Pons (tissue), 1 donor: ENCODE measurements around the gene ATRNL1.

Source experiments
- DNase-seq: peaks from one replicate; pipeline ENCODE4 v3.0.0-alpha.2; 2016; ENCODE audit warnings: low spot score

ATRNL1 gene, protein sequence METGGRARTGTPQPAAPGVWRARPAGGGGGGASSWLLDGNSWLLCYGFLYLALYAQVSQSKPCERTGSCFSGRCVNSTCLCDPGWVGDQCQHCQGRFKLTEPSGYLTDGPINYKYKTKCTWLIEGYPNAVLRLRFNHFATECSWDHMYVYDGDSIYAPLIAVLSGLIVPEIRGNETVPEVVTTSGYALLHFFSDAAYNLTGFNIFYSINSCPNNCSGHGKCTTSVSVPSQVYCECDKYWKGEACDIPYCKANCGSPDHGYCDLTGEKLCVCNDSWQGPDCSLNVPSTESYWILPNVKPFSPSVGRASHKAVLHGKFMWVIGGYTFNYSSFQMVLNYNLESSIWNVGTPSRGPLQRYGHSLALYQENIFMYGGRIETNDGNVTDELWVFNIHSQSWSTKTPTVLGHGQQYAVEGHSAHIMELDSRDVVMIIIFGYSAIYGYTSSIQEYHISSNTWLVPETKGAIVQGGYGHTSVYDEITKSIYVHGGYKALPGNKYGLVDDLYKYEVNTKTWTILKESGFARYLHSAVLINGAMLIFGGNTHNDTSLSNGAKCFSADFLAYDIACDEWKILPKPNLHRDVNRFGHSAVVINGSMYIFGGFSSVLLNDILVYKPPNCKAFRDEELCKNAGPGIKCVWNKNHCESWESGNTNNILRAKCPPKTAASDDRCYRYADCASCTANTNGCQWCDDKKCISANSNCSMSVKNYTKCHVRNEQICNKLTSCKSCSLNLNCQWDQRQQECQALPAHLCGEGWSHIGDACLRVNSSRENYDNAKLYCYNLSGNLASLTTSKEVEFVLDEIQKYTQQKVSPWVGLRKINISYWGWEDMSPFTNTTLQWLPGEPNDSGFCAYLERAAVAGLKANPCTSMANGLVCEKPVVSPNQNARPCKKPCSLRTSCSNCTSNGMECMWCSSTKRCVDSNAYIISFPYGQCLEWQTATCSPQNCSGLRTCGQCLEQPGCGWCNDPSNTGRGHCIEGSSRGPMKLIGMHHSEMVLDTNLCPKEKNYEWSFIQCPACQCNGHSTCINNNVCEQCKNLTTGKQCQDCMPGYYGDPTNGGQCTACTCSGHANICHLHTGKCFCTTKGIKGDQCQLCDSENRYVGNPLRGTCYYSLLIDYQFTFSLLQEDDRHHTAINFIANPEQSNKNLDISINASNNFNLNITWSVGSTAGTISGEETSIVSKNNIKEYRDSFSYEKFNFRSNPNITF (N-terminal part only)

DNA sequence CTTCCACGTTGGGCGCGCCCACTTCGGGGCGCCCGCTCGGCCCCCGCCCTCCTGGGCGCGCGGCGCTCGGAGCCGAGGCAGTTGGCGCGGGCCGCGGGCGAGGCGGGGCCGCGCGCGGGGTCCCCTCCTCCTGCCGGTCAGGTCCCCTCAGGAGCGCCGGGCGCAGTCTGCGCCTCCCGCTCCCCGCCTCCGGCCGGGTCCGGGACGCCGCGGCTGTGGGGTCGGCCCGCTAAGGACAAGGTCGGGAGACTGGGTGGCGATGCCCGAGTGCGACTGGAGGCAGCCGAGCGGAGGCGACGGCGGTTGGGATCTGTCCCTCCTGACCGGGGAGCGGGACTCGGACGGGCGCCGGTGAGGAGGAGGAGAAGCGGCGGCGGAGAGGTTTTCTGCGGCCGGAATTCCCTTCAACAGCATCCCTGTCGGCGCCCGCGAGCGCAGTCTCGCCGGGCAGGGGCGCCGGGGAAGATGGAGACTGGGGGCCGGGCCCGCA is at the start of gene ATRNL1:
ATRNL1 (plus strand) TSS at position 80 of the 490 bp plus-strand sequence; CDS start at position 466, 386 bp downstream.
- no peak for DNase-seq

DNA sequence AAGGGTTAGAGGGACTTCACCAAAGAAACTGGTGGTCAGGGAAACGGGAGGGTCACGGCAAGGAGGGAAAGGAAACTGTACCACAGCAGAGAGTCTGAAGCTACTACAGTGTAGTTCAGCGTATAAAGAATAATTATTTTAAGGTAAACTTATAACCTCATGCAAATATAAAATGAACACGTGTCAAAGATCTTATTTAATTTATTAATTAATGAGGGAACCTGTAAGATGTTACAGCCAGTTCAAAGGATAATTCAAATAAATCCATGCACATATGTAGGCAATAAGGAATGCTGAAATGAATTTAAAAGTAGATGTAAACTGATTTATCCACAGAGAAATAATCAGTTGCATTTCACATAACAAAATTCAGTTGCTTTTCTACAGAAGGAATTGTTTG is 49.4 kb upstream of the ATRNL1 start:
- no peak for DNase-seq

DNA sequence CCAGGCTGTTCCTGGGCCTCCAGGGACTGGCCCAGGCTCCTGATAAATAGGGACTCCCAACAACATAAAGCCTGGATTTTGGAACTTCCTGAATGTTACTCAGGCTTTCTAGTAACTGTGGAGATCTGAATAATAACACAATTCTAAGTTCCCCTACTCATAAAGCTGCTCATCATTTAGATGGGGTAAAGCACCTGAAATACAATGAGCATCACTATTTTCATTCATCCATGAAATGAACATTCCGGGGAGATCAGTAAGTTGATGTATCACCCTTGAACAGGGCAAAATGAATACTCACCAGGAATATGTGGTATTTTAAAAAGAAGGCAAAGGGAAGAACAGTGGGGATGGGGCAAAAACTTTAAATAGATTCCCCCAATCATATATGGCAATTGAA is 48.3 kb upstream of the ATRNL1 start:
- DNase-seq = no peak

DNA sequence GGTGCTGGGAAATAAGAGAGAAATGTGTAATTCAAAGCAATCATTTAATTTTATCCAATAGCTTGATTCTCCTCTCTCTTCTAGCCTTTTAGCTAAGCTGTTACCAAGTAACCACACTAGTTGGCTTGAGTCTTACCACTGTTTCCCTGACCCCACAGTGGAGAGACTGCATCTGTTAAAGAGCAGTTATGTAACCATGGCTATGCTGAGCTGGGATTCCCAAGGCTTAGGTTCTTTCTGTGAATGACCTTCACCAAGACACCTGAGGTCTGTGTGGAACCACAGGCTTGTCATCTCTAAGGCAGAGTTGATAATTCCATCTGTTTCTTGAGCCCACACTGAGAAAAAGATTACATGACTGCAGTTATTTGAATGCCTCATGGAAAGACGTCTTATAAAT is 47.7 kb upstream of the ATRNL1 start:
- peak; percentile 17 for DNase-seq

DNA sequence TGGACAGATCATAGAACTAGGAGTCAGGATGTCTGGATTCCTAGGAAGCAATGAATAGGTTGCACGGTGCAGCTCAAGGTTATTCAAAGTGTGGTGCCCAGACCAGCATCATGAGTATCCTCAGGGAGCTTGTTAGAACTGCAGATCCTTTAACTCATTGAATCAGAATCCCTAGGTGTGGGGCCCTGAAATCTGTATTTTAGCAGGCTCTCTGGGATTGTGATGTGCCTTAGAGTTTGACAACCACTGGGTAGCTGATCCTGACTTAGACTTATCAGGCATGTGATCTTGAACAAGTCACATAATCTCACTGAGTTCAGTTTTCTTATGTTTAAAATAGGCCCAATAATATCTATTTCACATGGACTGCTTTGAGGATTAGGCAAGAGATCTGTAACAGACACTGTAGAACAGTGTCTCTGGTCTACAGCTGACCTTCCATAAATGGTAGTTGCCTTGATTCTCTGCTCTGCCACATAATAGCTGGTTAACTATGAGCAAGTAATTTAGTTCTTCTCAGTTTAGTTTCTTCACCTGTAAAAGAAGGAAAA is 46.4 kb upstream of the ATRNL1 start:
- DNase-seq = no peak

DNA sequence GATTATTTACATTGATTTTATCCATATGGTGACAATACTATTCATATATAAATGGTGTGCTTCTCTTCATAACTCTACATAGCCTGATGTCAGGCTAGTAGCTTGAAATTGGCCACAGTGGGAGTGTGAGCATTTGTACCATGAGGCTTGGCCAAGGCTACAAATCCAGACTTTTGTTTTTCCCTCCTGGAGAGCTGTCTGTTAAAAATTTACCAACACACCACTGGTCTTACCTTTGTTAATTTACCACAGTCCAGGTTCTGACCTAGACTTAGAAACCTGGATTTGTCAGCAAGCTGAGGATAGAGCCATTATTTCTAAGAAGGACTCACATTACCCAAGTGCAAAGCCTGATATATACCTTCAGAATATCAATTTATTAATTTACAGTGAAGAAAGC is 45.5 kb upstream of the ATRNL1 start:
- no peak for DNase-seq

DNA sequence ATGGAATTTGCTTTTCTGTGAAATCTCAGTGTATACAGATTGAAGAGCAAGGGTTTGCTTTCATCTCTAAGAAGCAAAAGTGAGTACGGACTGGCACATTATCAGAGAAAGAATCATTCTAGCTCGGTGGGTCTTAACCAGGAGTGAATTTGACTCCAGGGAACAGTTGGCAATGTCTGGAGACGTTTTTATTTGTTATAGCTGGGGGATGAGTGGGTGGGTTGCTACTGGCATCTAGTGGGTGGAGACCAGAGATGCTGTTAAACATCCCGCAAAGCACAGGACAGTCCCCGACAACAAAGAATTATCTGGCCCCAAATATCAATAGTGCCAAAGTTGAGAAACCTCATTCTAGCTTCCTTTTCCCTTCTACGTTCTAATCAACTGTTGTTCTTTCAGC is 43.8 kb upstream of the ATRNL1 start:
- DNase-seq = no peak

DNA sequence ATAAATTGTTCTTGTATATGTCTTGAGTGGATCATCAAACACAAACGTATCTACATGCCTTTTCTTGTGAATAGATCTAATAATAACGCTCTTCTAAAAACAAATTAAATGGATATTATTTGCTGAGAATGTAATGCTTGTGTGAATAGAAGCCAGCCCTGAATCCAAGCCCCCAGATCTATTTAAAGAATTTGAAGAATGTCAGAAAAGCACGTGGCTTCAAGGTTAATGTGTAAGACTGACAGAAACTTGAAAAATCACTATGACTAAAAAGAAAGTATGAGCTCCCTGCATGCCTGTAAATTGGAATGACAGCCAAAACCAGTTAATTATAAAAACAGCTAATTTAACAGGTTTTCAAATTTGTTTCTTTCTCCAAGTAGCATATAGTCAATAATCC is 43.2 kb upstream of the ATRNL1 start:
- no peak for DNase-seq

DNA sequence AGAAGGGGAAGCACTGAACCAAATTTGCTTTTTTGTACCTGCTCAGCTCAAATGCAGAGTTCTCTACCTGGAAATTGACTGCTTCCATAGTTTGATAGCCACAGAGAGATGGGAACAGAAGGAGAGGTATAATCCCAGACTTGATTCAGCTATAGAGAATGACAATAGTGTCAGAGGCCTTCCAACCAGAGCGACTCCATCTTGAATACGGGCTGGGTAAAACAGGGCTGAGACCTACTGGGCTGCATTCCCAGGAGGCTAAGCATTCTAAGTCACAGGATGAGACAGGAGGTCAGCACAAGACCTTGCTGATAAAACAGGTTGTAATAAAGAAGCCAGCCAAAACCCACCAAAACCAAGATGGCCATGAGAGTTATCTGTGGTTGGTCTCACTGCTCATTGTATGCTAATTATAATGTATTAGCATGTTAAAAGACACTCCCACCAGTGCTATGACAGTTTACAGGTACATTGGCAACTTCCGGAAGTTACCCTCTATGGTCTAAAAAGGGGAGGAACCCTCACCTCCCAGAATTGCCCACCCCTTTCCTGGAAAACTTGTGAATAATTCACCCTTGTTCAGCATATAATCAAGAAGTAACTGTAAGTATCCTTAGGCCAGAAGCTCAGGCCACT is 42.7 kb upstream of the ATRNL1 start:
- DNase-seq = no peak

DNA sequence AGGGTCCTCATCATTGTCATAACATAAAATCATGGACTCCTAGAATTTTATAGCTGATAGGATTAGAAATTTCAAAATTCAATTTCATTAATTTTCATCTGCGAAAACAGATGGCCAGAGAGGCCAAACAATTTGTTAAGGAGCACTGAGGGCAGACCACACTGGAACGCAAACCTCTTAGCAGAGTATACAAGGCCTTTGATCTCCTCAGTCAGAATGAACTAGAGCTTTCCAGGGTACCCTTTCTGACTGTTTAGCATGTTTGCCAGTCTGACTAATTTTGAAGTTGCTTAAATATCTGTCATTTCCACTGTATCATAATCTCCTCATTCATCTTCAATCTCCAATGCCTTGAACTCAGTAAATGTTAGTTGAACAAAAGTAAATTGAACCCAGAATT is 41.9 kb upstream of the ATRNL1 start:
- no peak for DNase-seq

DNA sequence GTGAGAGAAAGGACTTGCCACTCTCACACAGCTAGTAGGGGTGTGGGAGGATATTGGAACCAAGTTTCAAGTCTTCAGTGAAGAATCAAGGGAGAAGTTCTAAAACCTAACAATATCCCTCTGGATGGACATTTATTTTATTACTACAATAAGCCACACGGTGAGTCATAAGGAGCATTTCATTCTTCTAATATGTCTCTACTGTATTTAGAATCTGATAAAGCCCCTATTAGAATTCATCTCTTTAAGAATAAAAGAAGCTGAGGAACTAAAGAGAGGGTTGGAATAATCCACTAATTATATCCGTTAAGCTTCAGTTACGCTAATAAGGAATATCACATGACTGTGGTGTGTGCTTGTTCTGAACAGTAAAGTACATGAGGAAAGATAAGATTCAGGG is 40.9 kb upstream of the ATRNL1 start:
- DNase-seq = no peak

DNA sequence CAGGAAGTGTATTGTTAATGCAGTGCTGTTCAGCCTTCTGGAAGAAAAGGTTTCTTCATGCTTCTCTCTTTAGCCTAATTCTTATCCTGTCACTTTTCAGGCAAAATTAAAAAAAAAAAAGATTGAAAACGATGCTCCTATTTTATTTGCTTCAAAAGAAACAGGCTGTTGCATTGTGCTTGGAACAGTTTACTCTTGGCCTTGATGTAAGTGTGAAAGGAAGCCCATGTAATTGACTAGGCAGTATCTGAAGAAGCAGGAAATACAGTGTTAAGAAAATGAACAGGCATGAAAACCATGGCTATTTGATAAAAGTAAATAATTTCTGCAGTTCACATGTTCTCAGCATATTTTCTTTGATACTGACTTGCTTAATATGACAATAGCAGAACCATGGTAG is 40.4 kb upstream of the ATRNL1 start:
- no peak for DNase-seq

DNA sequence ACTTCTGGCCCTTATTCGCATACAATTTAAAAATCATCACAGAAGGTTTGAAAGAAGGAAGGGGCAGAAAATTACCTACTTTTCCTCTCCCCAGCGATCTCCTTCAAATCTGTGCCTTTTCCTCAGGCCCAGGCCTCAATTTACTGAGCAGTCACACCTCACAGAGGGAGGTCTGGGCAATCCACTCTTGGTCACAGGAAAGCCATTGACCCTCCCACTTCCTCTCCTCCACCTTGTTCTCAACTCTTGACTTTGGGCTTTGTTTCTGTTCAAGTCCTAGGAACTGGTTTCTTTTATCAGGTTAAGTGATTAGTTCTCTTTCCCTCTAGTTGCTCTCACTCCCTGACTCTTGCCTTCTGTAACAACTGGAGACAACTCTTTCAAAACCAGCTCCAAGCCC is 37.0 kb upstream of the ATRNL1 start:
- DNase-seq = no peak

DNA sequence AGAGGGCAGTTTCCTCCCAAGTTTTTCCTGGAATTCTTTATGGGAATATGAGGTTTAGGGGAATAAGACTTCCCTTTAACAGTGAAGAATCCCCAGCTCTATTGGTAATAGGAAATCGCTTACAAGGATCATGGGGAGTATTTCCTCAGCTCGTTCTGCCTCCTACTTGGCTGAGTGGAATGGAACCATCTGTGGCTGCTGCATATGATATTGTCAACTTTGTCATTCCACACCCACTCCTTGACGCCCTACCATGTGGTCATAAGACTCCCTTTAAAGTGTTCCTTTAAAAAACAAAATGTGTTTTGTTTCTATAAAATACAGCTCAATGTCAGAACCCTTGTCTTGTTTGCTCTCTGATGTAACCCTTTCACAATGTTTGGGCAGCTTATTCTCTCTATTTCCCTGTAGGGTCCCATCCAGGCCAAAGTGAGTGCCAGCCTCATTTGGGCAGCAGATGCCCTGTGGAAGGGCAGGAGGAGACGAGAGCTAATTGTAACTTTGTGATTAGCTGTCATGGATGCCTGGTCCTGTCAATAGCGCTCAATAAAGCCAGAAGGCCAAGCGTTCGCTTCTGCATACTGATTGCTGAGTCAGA is 33.8 kb upstream of the ATRNL1 start:
- DNase-seq = no peak

DNA sequence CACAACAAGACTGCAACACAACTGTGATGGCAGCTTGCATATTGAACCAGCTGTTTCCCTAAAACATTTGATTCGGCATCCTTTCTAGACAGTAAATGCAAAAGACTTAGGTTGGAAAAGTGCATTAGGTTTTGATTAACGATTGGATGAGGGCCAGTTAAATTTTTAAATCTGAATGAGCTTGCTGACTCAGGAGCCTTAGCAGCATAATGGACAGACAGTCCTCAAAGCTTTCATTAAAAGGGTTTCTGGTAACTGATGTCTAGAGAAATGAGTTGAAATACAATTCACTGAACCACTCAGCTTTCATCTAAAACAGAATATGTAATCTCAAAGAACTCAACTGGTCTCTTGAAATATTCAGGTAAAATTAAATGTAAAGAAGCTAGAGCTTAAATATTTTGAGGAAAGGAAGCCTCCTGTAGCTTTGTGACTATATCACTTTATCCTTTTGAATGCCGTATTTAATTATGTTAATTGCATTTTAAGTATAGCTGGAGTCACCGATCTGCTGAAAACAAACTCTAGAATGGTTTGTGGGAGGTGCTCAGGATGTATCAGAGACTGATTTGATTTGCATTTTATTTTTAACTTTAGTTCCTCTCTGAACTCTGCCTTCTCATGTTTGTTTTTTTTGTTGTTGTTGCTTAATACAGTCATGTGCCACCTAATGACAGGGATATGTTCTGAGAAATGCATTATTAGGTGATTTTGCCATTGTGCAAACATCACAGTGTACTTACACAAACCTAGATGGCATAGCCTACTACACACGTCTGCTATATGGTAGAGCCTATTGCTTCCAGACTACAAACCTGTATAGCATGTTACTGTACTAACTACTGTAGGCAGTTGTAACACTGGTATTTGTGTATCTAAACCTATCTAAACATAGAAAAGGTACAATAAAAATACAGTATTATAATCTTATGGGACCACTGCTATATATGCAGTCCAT is 29.2 kb upstream of the ATRNL1 start:
- no peak for DNase-seq

DNA sequence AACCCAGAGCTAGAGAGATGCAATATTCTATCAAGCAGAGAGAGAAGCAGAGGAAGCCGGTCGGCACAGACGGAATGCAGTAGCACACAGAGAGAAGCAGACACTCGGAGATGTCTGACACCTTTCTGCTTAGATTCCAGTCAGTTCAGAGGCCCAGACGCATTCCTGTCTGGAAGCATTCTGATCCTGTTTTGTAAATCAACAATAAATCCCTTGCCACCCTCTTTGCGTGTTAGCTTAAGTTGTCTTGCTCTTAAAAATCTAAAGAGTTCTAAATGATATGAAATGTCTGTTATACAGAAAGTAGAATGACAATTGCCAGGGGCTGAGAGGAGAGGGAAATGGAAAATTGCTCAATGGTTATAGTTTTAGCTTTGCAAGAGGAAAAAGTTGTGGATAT is 27.4 kb upstream of the ATRNL1 start:
- no peak for DNase-seq

DNA sequence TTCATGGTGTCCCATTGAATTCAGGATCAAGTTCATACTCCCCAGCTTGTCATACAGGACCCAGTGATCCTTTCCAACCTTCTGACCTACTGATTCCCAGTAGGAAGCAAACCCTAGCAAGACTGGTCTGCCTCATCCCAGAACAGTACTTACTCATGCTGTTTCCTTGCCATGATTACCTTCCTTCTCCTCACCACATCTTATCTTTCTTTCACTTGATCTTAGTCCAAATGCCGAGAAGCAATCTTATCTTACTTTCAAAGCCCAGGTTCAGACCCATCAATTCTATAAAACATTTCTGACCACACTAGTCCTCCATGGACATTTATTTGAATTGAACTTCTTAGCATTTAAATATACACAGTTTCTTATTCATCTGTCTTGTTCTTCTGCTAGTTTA is 26.6 kb upstream of the ATRNL1 start:
- no peak for DNase-seq

DNA sequence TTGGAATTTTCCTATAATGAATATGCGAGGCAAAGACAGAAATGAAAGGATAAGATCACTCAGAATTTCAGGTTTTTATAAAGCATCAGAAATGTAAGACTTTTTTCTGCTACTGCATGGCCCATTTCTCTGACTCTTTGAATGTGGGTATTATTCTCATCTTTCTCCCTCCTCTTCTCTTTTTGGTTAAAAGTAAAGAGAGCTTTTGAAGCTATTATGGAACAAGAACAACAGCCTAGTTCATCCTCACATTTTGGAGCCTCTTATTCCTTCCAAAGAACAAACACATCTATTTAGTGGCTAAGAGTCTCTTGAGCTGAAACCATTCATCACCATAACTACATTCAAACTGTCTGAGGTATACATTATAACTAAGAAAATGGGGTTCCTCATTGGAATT is 19.4 kb upstream of the ATRNL1 start:
- DNase-seq = peak; percentile 52

DNA sequence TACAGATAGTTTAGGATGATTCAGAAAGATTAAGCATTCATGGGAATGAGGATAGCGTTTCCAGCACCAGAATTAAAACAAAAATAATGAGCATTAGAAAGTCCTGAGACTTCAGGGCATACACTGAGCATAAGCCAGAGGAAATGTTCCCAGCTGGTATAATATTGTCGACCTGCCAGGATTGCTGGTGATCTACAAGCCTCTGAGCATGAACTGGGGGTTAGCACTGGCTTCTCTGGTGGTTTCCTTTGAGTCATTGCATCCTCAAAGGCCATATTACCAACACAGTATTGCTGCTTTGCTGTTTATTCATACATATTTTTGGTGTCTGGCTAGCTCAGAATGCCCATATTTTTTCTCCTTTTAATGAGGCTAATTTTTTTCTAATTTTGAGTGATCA is 10.7 kb upstream of the ATRNL1 start:
- no peak for DNase-seq

DNA sequence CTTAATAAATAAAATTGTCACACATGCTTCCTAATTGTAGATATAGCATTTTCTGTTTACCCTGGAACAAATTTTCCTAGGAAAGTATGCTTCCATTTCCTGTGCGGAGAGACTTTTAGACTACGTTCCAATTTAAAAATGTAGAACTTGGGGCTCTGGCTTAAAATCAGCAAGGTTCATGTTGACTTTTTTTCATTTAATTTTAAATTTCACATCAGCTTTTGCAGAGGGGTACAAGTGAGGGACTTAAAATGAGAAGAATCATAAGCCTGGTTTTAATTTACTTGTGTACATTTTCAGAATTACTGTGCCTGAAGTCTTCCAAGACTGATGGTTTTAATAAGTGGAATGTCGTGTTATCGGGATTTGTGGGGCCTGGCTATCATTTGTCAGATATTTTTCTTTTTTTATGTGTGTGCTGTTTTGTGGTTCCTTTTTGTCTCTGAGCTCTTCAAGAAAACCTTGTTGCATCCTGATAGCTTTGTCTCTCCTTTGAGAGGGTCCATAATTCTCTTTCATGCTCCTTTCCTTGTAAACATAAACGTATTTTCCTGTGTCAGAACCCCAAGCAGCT is 8.8 kb upstream of the ATRNL1 start:
- DNase-seq = no peak
